Measurements from ENCODE around the gene EML6.

DNA sequence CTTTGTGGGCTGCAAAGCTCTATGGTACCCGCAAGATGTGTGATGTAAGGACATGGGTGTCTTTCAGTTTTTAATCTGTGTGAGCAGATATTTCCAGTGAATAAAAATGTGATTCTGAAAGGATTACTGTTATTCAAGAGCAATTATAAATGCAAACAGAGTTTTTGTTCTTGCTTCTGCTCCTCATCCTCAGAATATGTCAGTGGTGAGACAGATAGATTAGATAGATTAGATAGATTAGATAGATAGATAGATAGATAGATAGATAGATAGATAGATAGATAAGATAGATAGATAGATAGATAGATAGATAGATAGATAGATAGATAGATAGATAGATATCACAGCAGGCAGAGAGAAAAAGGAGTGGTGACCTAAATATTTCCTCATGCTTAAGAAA is 184.2 kb downstream of the EML6 start:
- TF ChIP-seq, protein P1, sequence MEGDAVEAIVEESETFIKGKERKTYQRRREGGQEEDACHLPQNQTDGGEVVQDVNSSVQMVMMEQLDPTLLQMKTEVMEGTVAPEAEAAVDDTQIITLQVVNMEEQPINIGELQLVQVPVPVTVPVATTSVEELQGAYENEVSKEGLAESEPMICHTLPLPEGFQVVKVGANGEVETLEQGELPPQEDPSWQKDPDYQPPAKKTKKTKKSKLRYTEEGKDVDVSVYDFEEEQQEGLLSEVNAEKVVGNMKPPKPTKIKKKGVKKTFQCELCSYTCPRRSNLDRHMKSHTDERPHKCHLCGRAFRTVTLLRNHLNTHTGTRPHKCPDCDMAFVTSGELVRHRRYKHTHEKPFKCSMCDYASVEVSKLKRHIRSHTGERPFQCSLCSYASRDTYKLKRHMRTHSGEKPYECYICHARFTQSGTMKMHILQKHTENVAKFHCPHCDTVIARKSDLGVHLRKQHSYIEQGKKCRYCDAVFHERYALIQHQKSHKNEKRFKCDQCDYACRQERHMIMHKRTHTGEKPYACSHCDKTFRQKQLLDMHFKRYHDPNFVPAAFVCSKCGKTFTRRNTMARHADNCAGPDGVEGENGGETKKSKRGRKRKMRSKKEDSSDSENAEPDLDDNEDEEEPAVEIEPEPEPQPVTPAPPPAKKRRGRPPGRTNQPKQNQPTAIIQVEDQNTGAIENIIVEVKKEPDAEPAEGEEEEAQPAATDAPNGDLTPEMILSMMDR (IDR thresholded peaks at IDR 0.05) = no peak
- TF ChIP-seq POLR2AphosphoS5 (IDR thresholded peaks at IDR 0.05) = no peak

Data from upper lobe of left lung (tissue), 4 donors.